Thyroid gland (tissue), 4 donors: ENCODE data around the gene ZCCHC3.
"Not testable (repeated sequence)": the region's sequence is repeated elsewhere in the genome, so short reads cannot be mapped to it uniquely, and the experiment has no call there.

ENCODE experiments used
- POLR2A ChIP-seq, 2 donors: fragments of 450-650 bp; IDR thresholded peaks; one replicate each; pipeline ENCODE4 v1.6.1; 2017; ENCODE audit warnings: antibody characterized with exemption in 2 of 2, mild to moderate bottlenecking in 2 of 2, moderate library complexity in 1 of 2
- TF ChIP-seq, protein P1 (sequence below), 6 experiments: fragments of 200-600 bp in 3 of 6; fragments of 450-650 bp in 3 of 6; sonication (generic) in 3 of 6; IDR thresholded peaks; one replicate each; pipeline ENCODE4 v1.5.1; 2016 to 2019; ENCODE audit warnings: antibody characterized with exemption in 6 of 6, mild to moderate bottlenecking in 2 of 6, inconsistent platforms in 1 of 6, moderate library complexity in 1 of 6

DNA sequence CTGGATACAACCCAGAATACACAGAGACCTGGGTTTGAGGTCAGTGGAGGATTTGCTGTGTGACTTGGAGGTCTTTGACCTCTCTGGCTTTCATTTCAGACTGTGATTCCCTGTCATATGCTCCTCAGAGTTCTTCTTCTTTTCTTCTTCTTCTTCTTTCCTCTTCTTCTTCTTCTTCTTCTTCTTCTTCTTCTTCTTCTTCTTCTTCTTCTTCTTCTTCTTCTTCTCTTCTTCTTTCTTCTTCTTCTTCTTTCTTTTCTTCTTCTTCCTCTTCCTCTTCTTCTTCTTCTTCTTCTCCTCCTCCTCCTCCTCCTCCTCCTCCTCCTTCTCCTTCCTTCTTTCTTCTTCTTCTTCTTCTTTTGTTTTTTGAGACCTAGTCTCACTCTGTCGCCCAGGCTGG is 38.7 kb downstream of the ZCCHC3 start:
- TF ChIP-seq POLR2A (IDR thresholded peaks at IDR 0.05): not testable (repeated sequence)
- TF ChIP-seq, protein P1, sequence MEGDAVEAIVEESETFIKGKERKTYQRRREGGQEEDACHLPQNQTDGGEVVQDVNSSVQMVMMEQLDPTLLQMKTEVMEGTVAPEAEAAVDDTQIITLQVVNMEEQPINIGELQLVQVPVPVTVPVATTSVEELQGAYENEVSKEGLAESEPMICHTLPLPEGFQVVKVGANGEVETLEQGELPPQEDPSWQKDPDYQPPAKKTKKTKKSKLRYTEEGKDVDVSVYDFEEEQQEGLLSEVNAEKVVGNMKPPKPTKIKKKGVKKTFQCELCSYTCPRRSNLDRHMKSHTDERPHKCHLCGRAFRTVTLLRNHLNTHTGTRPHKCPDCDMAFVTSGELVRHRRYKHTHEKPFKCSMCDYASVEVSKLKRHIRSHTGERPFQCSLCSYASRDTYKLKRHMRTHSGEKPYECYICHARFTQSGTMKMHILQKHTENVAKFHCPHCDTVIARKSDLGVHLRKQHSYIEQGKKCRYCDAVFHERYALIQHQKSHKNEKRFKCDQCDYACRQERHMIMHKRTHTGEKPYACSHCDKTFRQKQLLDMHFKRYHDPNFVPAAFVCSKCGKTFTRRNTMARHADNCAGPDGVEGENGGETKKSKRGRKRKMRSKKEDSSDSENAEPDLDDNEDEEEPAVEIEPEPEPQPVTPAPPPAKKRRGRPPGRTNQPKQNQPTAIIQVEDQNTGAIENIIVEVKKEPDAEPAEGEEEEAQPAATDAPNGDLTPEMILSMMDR (IDR thresholded peaks at IDR 0.05): not testable (repeated sequence)
